Right lobe of liver (tissue), 4 donors: Measurements from ENCODE around the gene CRB3.

Experiments used
- POLR2A ChIP-seq: fragments of 450-650 bp; IDR thresholded peaks from one replicate; pipeline ENCODE4 v1.6.1; 2017; ENCODE audit warnings: antibody characterized with exemption, mild to moderate bottlenecking
- TF ChIP-seq, protein P1 (sequence below), 4 donors: fragments of 200-600 bp in 3 of 4; fragments of 450-650 bp in 1 of 4; IDR thresholded peaks; one replicate each; pipeline versions ENCODE4 v1.5.1 to v1.8.0; 2016 to 2022; ENCODE audit warnings: antibody characterized with exemption in 4 of 4, mild to moderate bottlenecking in 2 of 4
- donor health status: DM: no; HTN: no; CAD: no.
- donor health status: DM: no; HTN: no; CAD: no.
- donor health status: DM: no; HTN: yes; CAD: no.

DNA sequence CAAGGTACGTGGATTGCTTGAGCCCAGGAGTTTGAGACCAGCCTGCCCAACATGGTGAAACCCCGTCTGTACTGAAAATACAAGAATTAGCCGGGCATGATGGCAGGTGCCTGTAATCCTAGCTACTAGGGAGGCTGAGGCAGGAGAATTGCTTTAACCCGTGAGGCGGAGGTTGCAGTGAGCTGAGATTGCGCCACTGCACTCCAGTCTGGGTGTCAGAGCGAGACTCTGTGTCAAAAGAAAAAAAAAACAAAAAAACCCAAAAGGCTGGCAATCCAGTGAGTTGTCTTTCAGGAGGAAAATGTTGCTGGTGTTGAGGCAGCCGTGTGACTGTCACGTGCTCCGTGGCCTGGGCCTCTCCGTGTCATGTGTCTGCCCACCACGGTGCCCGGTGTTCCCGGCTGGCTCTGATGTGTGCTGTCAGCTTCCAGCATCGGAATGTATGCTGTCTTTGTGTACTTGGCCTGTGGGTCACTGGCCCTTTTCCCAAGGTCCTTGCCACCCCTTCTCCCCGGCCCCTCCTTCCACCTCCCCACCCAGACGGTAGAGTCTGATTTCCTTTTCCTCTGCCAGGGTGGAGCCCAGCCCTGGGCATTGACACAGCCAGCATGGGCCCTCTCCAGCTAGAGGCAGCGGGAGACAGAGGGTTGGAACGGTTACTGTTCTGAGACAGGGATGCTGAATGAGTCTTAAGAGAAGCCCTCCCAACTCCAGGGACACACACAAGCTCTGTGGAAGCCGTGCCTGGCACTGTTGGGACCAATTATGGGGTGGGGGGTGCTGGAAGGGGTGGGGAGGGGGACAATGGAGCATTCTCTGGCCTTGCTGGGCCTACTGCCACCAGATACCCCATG is 45.3 kb downstream of the CRB3 start:
- TF ChIP-seq, protein P1, sequence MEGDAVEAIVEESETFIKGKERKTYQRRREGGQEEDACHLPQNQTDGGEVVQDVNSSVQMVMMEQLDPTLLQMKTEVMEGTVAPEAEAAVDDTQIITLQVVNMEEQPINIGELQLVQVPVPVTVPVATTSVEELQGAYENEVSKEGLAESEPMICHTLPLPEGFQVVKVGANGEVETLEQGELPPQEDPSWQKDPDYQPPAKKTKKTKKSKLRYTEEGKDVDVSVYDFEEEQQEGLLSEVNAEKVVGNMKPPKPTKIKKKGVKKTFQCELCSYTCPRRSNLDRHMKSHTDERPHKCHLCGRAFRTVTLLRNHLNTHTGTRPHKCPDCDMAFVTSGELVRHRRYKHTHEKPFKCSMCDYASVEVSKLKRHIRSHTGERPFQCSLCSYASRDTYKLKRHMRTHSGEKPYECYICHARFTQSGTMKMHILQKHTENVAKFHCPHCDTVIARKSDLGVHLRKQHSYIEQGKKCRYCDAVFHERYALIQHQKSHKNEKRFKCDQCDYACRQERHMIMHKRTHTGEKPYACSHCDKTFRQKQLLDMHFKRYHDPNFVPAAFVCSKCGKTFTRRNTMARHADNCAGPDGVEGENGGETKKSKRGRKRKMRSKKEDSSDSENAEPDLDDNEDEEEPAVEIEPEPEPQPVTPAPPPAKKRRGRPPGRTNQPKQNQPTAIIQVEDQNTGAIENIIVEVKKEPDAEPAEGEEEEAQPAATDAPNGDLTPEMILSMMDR (IDR thresholded peaks at IDR 0.05) = no peak
- TF ChIP-seq POLR2A = no peak
